ENCODE data around the gene FAM181A.

DNA sequence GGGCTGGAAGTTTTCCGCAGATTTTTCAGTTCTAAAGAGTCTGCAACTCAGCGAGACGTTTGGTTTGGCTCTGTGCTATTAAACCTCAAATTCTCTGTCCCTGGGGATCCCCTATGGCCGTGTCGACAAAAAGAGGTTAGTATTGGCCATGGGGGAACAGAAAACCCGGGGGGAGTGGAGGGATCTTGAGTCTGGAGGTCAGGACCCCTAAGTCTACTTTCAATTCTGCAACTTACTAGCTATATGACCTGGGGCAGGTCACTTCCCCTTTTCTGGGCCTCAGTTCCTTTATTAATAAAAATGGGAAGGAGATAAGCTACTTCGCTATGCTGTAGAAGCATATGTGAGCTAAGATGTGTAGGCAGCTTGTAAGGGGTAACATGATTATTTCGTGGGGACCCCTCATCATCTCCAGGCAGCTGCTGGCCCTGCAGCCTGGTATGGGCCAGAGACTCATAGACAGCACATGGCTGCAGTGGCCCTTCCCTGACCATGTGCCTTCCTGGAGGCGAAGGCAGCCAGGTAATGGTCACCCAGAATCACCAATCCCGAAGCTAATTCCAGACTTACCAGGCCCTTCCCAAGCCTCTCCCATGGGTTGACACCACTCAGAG lies 40.6 kb downstream of the FAM181A start:
- no peak for TF ChIP-seq EZH2phosphoT487 (IDR thresholded peaks at IDR 0.05; ENCODE audit: insufficient read depth, low read depth)
- no peak for TF ChIP-seq EZH2 (IDR thresholded peaks at IDR 0.05; ENCODE audit: insufficient read depth, poor library complexity, severe bottlenecking)
